Natural killer cell treated with Interleukin-12 subunit alpha and Interleukin-12 subunit beta and Interleukin-15 and Interleukin-18, amount 100 ng/mL, for 72 hours (primary cell): ENCODE data around the gene ARFGAP2. TPM values are rescaled to one million over a fixed set of nuclear protein-coding genes. Genes with fewer than 3 reads are reported as not detected.
"Not testable (repeated sequence)": the region's sequence is repeated elsewhere in the genome, so short reads cannot be mapped to it uniquely, and the experiment has no call there.

Experiments used
- ATAC-seq, 2 donors: fragments of 150-1000 bp; cut with Tn5 transposase in 1 of 2; sonication (Bioruptor Pico), chemical (Tn5 transposase) in 1 of 2; 2 replicates each; pipeline ENCODE4 v1.10.0; 2021
- DNase-seq: peaks from one replicate; pipeline ENCODE4 v3.0.0; 2022; ENCODE audit warnings: low spot score
- H3K27ac Mint-ChIP-seq, 2 donors: 1 replicate in 1 of 2; 2 replicates in 1 of 2; pipeline ENCODE4 v1.8.0; 2022; ENCODE audit warnings: mixed read lengths in 2 of 2, mild to moderate bottlenecking in 1 of 2, moderate library complexity in 1 of 2
- H3K27me3 Mint-ChIP-seq, 2 donors: 1 replicate in 1 of 2; 2 replicates in 1 of 2; pipeline ENCODE4 v1.8.0; 2022; ENCODE audit warnings: mixed read lengths in 2 of 2
- H3K36me3 Mint-ChIP-seq: one replicate; pipeline ENCODE4 v1.8.0; 2022; ENCODE audit warnings: mixed read lengths
- H3K4me1 Mint-ChIP-seq, 2 donors: 1 replicate in 1 of 2; 2 replicates in 1 of 2; pipeline ENCODE4 v1.8.0; 2022; ENCODE audit warnings: low read depth in 2 of 2, mixed read lengths in 2 of 2, mild to moderate bottlenecking in 1 of 2
- H3K4me3 Mint-ChIP-seq: one replicate; pipeline ENCODE4 v1.8.0; 2022; ENCODE audit warnings: mixed read lengths
- H3K9me3 Mint-ChIP-seq: 2 replicates; pipeline ENCODE4 v1.8.0; 2022; ENCODE audit warnings: mixed read lengths
- total RNA-seq, 2 donors: library from RNA; stranded (reverse); gene quantifications; one replicate each; pipeline ENCODE4 v1.2.3, GENCODE V29; 2022

The ARFGAP2 gene
- 100 to 1,000 TPM; 117 to 151 TPM for total RNA-seq

- Mint-ChIP-seq H3K9me3 (no peaks in the 10 kb centered on the region), H3K27me3 (no peaks in the 10 kb centered on the region), H3K4me3 (peak within 1 kb of the TSS; percentile 91), H3K36me3 (no peaks in the 10 kb centered on the region), H3K27ac (peak within 1 kb of the TSS; percentile 91 to 97), H3K4me1 (peaks cover 31 to 36% of the 10 kb centered on the region in 2 donors)
- peak; percentile 99 for DNase-seq
- peak; percentile 98 for ATAC-seq
These were observed at the start of gene ARFGAP2 for GRCh38 chr11:47176328-47177228. TSS of gene ARFGAP2 (minus strand) at chr11:47176879. CDS start at chr11:47176853, 26 bp downstream.

GRCh38 chr11:47225552-47226400 is 49.1 kb upstream of the ARFGAP2 start:
- DNase-seq (peak; percentile 77), ATAC-seq (peak; percentile 99)
- peak overlapping the region; percentile 75 for H3K4me3 Mint-ChIP-seq
- peak overlapping the region; percentile 86 to 89 for H3K27ac Mint-ChIP-seq
- no peaks in the 10 kb centered on the region for H3K9me3 Mint-ChIP-seq
- peaks cover 12% of the 10 kb centered on the region for H3K36me3 Mint-ChIP-seq
- H3K4me1 Mint-ChIP-seq: peaks cover 17 to 23% of the 10 kb centered on the region in 2 donors
- no peaks in the 10 kb centered on the region for H3K27me3 Mint-ChIP-seq

- Mint-ChIP-seq H3K4me1 (peaks cover 33 to 35% of the 10 kb centered on the region in 2 donors), H3K36me3 (peaks cover 19% of the 10 kb centered on the region), H3K27ac (peak overlapping the region in 1 of 2 donors; percentile 33), H3K27me3 (no peaks in the 10 kb centered on the region), H3K4me3 (no peak overlapping the region), H3K9me3 (no peaks in the 10 kb centered on the region)
- ATAC-seq: no peak
- no peak for DNase-seq
These were observed 46.0 kb upstream of the ARFGAP2 start for GRCh38 chr11:47222696-47223095.

GRCh38 chr11:47220401-47220821 is 43.7 kb upstream of the ARFGAP2 start:
- DNase-seq: no peak
- H3K27ac Mint-ChIP-seq: peak overlapping the region; percentile 12 to 67
- H3K9me3 Mint-ChIP-seq: no peaks in the 10 kb centered on the region
- peaks cover 24% of the 10 kb centered on the region for H3K36me3 Mint-ChIP-seq
- no peaks in the 10 kb centered on the region for H3K27me3 Mint-ChIP-seq
- H3K4me3 Mint-ChIP-seq: no peak overlapping the region
- H3K4me1 Mint-ChIP-seq: peaks cover 39 to 41% of the 10 kb centered on the region in 2 donors
- ATAC-seq: no peak

GRCh38 chr11:47216121-47216798 is 39.6 kb upstream of the ARFGAP2 start:
- H3K4me3 Mint-ChIP-seq: peak overlapping the region; percentile 99
- peaks cover 19% of the 10 kb centered on the region for H3K36me3 Mint-ChIP-seq
- peak overlapping the region; percentile 85 to 96 for H3K27ac Mint-ChIP-seq
- DNase-seq: peak; percentile 69
- H3K9me3 Mint-ChIP-seq: no peaks in the 10 kb centered on the region
- peak; percentile 46 to 54 for ATAC-seq
- H3K4me1 Mint-ChIP-seq: peaks cover 40 to 43% of the 10 kb centered on the region in 2 donors
- no peaks in the 10 kb centered on the region for H3K27me3 Mint-ChIP-seq

- peak overlapping the region; percentile 99 for H3K4me3 Mint-ChIP-seq
- H3K4me1 Mint-ChIP-seq: peaks cover 38 to 42% of the 10 kb centered on the region in 2 donors
- DNase-seq: no peak
- H3K9me3 Mint-ChIP-seq: no peaks in the 10 kb centered on the region
- H3K27me3 Mint-ChIP-seq: no peaks in the 10 kb centered on the region
- no peak for ATAC-seq
- H3K27ac Mint-ChIP-seq: peak overlapping the region; percentile 85 to 96
- peaks cover 18% of the 10 kb centered on the region for H3K36me3 Mint-ChIP-seq
These were observed 38.8 kb upstream of the ARFGAP2 start for GRCh38 chr11:47215366-47215910.

- peak overlapping the region; percentile 99 for H3K4me3 Mint-ChIP-seq
- peak; percentile 90 to 91 for ATAC-seq
- DNase-seq: peak; percentile 91
- no peaks in the 10 kb centered on the region for H3K9me3 Mint-ChIP-seq
- peak overlapping the region; percentile 85 to 96 for H3K27ac Mint-ChIP-seq
- peaks cover 13% of the 10 kb centered on the region for H3K36me3 Mint-ChIP-seq
- H3K4me1 Mint-ChIP-seq: peaks cover 32 to 38% of the 10 kb centered on the region in 2 donors
- no peaks in the 10 kb centered on the region for H3K27me3 Mint-ChIP-seq
These were observed 37.4 kb upstream of the ARFGAP2 start for GRCh38 chr11:47213950-47214565.

- H3K4me3 Mint-ChIP-seq: peak overlapping the region; percentile 99
These were observed 36.3 kb upstream of the ARFGAP2 start for GRCh38 chr11:47212938-47213337.

GRCh38 chr11:47208628-47209027 is 31.9 kb upstream of the ARFGAP2 start:
- no peak overlapping the region for H3K27ac Mint-ChIP-seq
- no peak for DNase-seq
- H3K9me3 Mint-ChIP-seq: no peaks in the 10 kb centered on the region
- ATAC-seq: no peak
- H3K27me3 Mint-ChIP-seq: peaks cover 0 to 5% of the 10 kb centered on the region in 2 donors
- H3K4me3 Mint-ChIP-seq: no peak overlapping the region
- H3K36me3 Mint-ChIP-seq: no peaks in the 10 kb centered on the region
- peaks cover 3% of the 10 kb centered on the region in 2 donors for H3K4me1 Mint-ChIP-seq

More at GRCh38 chr11:47212938-47213337, 36.3 kb upstream of the ARFGAP2 start:
- Mint-ChIP-seq H3K27ac (peak overlapping the region; percentile 85 to 96), H3K4me1 (peaks cover 26 to 32% of the 10 kb centered on the region in 2 donors), H3K36me3 (peaks cover 7% of the 10 kb centered on the region), H3K9me3 (no peaks in the 10 kb centered on the region), H3K27me3 (no peaks in the 10 kb centered on the region)
- no peak for ATAC-seq
- DNase-seq: no peak

GRCh38 chr11:47208008-47208552 is 31.4 kb upstream of the ARFGAP2 start:
- H3K36me3 Mint-ChIP-seq, H3K27ac Mint-ChIP-seq, H3K9me3 Mint-ChIP-seq, DNase-seq, ATAC-seq, H3K4me1 Mint-ChIP-seq, H3K4me3 Mint-ChIP-seq, H3K27me3 Mint-ChIP-seq: not testable (repeated sequence)

- DNase-seq: no peak
- Mint-ChIP-seq H3K36me3 (no peaks in the 10 kb centered on the region), H3K4me1 (peaks cover 0 to 3% of the 10 kb centered on the region in 2 donors), H3K4me3 (no peak overlapping the region), H3K27ac (no peak overlapping the region), H3K9me3 (no peaks in the 10 kb centered on the region), H3K27me3 (peaks cover 0 to 5% of the 10 kb centered on the region in 2 donors)
- ATAC-seq: no peak
These were observed 30.8 kb upstream of the ARFGAP2 start for GRCh38 chr11:47207459-47207858.

GRCh38 chr11:47206577-47206976 is 29.9 kb upstream of the ARFGAP2 start:
- not testable (repeated sequence) for H3K27me3 Mint-ChIP-seq, H3K4me1 Mint-ChIP-seq, ATAC-seq, DNase-seq, H3K4me3 Mint-ChIP-seq, H3K9me3 Mint-ChIP-seq, H3K36me3 Mint-ChIP-seq, H3K27ac Mint-ChIP-seq
